Vagina (tissue), 2 donors: Measurements from ENCODE around the gene IQSEC1. TPM values are rescaled to one million over a fixed set of nuclear protein-coding genes. Genes with fewer than 3 reads are reported as not detected.

Experiments used
- DNase-seq, 2 donors: peaks; one replicate each; pipeline ENCODE4 v3.0.0-alpha.2; 2017; ENCODE audit errors: extremely low spot score in 2 of 2
- H3K27ac ChIP-seq: fragments of 200-600 bp; sonication (generic); one replicate; pipeline ENCODE4 v1.5.1; 2019
- H3K27me3 ChIP-seq: fragments of 200-600 bp; sonication (generic); one replicate; pipeline ENCODE4 v1.5.1; 2019
- H3K36me3 ChIP-seq, 2 donors: fragments of 200-600 bp; sonication (generic); one replicate each; pipeline ENCODE4 v1.5.1; 2017 to 2019
- H3K4me1 ChIP-seq: fragments of 200-600 bp; sonication (generic); one replicate; pipeline ENCODE4 v1.5.1; 2019
- H3K4me3 ChIP-seq, 2 donors: fragments of 200-600 bp; sonication (generic); 1 replicate in 1 of 2; 2 replicates in 1 of 2; pipeline ENCODE4 v1.5.1; 2016 to 2019
- H3K9me3 ChIP-seq: fragments of 200-600 bp; sonication (generic); one replicate; pipeline ENCODE4 v1.5.1; 2019
- CTCF ChIP-seq, 3 experiments: fragments of 450-650 bp in 2 of 3; fragments of 200-600 bp in 1 of 3; sonication (generic) in 1 of 3; IDR thresholded peaks; one replicate each; pipeline ENCODE4 v1.5.1; 2017 to 2019; ENCODE audit warnings: antibody characterized with exemption in 3 of 3, mild to moderate bottlenecking in 2 of 3, moderate library complexity in 2 of 3
- POLR2A ChIP-seq, 2 donors: fragments of 450-650 bp; IDR thresholded peaks; one replicate each; pipeline ENCODE4 v1.6.1; 2017; ENCODE audit warnings: antibody characterized with exemption in 2 of 2, mild to moderate bottlenecking in 2 of 2, moderate library complexity in 2 of 2
- POLR2AphosphoS5 ChIP-seq, 2 donors: sonication (generic); formaldehyde crosslinking; IDR thresholded peaks; one replicate each; pipeline ENCODE4 v1.9.0; 2017; ENCODE audit warnings: antibody characterized with exemption in 2 of 2, mild to moderate bottlenecking in 2 of 2, low read depth in 1 of 2; ENCODE audit not compliant: insufficient read depth in 1 of 2
- intact Hi-C: fragments of 100-400 bp; cut with DNase I; formaldehyde crosslinking; loops from one replicate; pipeline ENCODE4 v1.15.1; 2023
- total RNA-seq: library from RNA; depleted of rRNA; stranded (reverse); fragments of >200 nt; gene quantifications from one replicate; pipeline ENCODE4 v1.2.3, GENCODE V29; 2016

IQSEC1 gene
- total RNA-seq, 1 donor from 2014 or later, result 34.9 TPM

DNA sequence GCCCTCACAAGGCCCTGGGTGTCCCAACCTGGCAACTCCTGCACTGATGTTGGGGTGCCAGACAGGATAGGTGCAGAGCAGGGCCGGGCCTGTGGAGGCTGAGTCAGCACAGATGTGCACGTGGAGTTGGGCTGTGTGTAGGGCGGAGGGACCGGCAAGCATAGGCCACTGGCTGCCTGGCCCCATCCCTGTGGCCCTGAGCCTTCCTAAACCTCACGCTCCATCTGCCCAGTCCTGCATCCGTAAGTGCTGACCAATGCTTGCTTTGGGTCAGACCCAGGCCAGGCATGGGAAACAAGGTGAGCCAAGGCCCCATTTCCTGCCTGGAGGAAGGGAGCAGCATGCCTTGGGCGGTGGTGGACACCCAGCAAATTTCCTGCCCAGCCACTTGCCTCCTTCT is 5.8 kb upstream of the IQSEC1 start:
- TF ChIP-seq POLR2A (IDR thresholded peaks at IDR 0.05) (no peak), POLR2AphosphoS5 (IDR thresholded peaks at IDR 0.05; ENCODE audit: insufficient read depth in 1 of 2, low read depth in 1 of 2) (no peak), CTCF (IDR thresholded peaks at IDR 0.05) (no peak)
- Histone ChIP-seq H3K36me3 (no peaks in the 10 kb centered on the region), H3K27ac (no peak overlapping the region), H3K4me3 (no peak overlapping the region), H3K9me3 (no peaks in the 10 kb centered on the region), H3K27me3 (no peaks in the 10 kb centered on the region), H3K4me1 (no peaks in the 10 kb centered on the region)
- intact Hi-C loops, result no loop called here
- no peak for DNase-seq

- TF ChIP-seq POLR2AphosphoS5 (IDR thresholded peaks at IDR 0.05; ENCODE audit: insufficient read depth in 1 of 2, low read depth in 1 of 2) (no peak), POLR2A (IDR thresholded peaks at IDR 0.05) (no peak), CTCF (IDR thresholded peaks at IDR 0.05) (no peak)
- no peak for DNase-seq
- intact Hi-C loops, result no loop called here
- peaks cover 6% of the 10 kb centered on the region for H3K4me1 ChIP-seq
- H3K36me3 ChIP-seq, result no peaks in the 10 kb centered on the region
- no peak overlapping the region for H3K4me3 ChIP-seq
- H3K27me3 ChIP-seq, result no peaks in the 10 kb centered on the region
- no peaks in the 10 kb centered on the region for H3K9me3 ChIP-seq
- no peak overlapping the region for H3K27ac ChIP-seq
These were observed 5.1 kb upstream of the IQSEC1 start for GRCh38 chr3:13078163-13078905.

DNA sequence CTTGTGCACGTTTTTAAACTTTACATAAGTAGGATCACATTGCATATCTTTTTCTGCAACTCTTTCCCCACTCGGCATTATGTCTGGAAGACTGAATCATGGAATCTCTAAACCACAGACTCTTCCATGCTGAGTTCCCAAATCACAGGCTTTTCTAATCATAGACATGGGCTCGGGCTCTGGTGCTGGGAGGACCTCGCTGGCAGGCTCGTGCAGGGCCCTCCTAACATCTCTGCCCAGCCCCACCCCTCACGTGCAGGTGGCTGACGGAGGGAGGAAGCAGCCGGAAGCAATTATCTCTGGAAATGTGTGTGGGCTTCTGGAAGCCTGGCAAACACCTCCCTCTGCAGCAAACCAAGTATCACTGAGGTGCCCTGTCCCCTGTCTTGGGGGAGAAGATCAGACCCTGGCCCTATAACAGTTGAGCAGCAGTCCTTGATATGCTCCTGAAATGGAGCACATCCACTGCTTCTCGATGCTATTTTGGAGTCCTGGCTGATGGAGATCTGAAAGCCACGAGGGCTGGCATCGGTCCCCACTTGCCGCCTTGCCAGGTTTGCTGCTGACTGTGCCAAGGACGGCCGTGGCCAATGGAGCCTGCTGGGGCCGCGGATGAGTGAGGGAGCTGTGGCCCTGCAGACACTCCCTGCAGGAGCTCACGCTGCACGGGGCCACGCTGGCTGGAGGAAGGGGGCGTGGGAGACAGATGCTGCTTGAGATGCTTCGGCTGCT is 4.4 kb upstream of the IQSEC1 start:
- DNase-seq, result no peak
- intact Hi-C loops, result no loop called here
- H3K36me3 ChIP-seq, result no peaks in the 10 kb centered on the region
- no peaks in the 10 kb centered on the region for H3K9me3 ChIP-seq
- peaks cover 14% of the 10 kb centered on the region for H3K4me1 ChIP-seq
- H3K4me3 ChIP-seq, result no peak overlapping the region
- TF ChIP-seq POLR2A (IDR thresholded peaks at IDR 0.05), result no peak
- no peak for TF ChIP-seq CTCF (IDR thresholded peaks at IDR 0.05)
- no peak for TF ChIP-seq POLR2AphosphoS5 (IDR thresholded peaks at IDR 0.05; ENCODE audit: insufficient read depth in 1 of 2, low read depth in 1 of 2)
- H3K27me3 ChIP-seq, result no peaks in the 10 kb centered on the region
- no peak overlapping the region for H3K27ac ChIP-seq

DNA sequence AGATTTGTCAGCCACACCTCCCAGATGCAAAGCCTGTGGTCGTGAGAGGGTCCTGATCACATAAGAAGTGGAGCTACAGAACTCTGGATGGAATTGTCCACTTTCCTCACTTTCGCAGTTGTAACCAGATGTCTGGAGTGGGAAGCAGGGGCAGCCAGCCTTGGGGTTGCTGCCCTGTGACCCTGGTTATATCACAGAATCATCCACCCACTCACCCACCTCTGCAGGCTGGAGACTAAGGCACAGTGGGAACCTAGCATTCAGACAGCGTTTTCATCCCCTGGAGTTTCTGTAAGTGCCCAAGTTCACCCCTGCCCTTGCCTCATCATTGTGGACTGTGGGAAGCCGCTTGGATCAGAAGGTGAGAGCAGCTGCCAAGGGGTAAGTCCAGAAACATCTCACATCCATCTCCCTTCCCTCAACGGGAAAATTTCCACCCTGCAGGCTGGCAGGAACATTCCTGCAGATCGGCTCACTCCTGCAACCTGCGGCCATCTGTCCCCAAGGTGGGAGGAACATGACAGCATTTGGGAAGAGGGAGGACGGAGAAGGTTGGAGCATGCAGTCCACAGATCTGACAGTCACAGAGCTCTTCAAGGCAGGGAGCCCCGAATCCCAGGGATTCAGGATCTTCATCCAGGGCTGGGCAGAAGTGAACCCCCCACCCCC is 2.9 kb upstream of the IQSEC1 start:
- H3K27me3 ChIP-seq, result no peaks in the 10 kb centered on the region

More for the DNA sequence above, 2.9 kb upstream of the IQSEC1 start:
- intact Hi-C loops, result no loop called here
- TF ChIP-seq POLR2A (IDR thresholded peaks at IDR 0.05) (no peak), POLR2AphosphoS5 (IDR thresholded peaks at IDR 0.05; ENCODE audit: insufficient read depth in 1 of 2, low read depth in 1 of 2) (no peak), CTCF (IDR thresholded peaks at IDR 0.05) (no peak)
- peaks cover 16% of the 10 kb centered on the region for H3K4me1 ChIP-seq
- H3K9me3 ChIP-seq, result no peaks in the 10 kb centered on the region
- H3K27ac ChIP-seq, result no peak overlapping the region
- DNase-seq, result no peak
- no peak overlapping the region for H3K4me3 ChIP-seq
- H3K36me3 ChIP-seq, result no peaks in the 10 kb centered on the region
